NCI-H774 (cell line): ENCODE measurements around the gene FAM3C.
"Not testable (repeated sequence)": the region's sequence is repeated elsewhere in the genome, so short reads cannot be mapped to it uniquely, and the experiment has no call there.

Experiments
- DNase-seq: peaks from one replicate; lab custom pipeline; 2025; lab: John Stamatoyannopoulos, UW

FAM3C gene, protein sequence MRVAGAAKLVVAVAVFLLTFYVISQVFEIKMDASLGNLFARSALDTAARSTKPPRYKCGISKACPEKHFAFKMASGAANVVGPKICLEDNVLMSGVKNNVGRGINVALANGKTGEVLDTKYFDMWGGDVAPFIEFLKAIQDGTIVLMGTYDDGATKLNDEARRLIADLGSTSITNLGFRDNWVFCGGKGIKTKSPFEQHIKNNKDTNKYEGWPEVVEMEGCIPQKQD

DNA sequence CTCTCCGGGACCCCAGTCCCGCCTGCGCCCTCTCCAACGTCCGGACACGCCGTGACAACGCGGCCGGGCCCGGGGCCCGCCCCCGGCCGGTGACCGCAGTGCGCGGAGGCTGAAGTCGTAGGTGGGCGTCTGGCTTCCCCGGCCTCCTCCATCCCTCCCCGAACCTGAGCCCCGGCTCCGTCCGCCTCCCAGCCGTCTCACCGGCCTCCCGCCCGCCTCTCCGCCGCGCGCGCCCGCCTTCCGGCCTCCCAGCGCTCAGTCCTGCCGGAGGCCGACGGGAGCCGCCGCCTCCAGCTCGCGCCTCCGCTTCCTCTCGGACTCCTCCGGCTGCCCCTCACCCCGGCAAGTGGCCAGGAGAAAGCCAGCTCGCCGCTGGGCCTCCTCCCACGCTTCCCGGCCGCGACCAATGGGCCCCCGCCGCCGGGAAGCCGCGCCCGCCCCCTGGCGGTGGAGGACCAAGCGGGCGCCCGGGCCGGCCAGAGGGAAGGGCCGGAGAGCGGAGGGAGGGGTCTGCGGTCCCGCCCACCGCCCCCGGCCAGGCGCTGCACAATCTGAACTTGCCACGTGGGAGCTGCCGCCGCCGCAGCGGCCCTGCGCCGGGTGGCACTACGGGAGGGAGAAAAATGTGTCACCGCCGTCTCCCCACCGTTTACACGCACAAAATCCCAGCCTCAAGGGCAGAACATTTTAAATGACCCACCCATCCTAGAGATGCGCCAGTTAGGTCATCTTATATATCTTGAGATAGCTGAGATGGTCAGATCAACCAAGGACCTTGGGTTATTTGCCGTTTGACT is at the start of gene FAM3C:
Gene FAM3C, minus strand, starts transcription at position 348 of the 797 bp plus-strand sequence. CDS start 13,339 bp downstream, outside the sequence.
- peak; percentile 91 for DNase-seq

DNA sequence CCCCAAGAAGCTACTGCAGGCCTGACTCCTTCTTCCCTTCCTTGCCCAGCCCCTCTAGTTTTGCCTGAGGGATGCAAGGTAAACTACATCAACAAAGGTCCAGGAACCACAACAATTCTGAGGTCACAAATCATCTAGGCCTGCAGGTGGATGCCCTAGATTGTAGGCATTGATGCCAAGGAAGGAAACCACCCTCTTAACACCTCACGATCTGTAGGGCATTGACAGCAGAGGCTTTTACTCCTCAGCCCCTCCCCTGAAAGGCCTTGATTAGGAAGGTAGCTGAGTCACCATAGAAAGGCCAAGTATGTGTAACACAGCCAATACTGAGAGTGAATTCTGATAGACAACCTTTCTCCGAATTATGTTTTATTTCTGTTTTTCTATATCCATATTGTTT is 46.7 kb upstream of the FAM3C start:
- DNase-seq = no peak

DNA sequence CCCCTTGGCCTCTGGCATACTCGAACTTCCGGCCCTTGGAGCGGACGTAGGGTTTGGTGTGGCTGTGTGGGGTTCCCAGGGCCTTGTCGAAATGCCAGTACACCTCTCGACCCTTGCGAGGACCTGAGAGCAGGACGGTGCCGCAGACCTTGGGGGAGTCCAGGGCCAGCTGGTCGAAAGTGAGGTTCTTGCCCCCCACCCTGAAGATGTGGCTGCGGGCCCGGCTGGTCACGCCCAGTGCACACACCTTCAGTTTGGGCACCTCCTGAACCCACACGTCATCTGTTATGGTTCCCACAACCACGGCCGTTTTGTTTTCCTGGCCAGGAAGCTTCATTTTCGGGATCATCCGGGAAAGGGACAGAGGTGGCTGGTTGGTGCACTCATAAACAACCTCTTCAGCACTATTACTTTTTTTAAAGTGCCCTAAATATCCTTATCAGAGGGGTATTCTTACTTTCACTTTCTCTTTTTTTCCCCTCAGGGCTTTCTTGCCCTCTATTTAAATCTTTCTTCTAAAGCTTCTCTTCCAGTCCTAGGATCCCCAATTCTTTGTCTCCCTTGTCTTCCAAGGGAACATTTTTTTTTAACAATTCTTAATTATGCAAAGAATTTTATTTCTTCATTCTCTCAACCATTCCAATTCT is 44.9 kb upstream of the FAM3C start:
- no peak for DNase-seq

DNA sequence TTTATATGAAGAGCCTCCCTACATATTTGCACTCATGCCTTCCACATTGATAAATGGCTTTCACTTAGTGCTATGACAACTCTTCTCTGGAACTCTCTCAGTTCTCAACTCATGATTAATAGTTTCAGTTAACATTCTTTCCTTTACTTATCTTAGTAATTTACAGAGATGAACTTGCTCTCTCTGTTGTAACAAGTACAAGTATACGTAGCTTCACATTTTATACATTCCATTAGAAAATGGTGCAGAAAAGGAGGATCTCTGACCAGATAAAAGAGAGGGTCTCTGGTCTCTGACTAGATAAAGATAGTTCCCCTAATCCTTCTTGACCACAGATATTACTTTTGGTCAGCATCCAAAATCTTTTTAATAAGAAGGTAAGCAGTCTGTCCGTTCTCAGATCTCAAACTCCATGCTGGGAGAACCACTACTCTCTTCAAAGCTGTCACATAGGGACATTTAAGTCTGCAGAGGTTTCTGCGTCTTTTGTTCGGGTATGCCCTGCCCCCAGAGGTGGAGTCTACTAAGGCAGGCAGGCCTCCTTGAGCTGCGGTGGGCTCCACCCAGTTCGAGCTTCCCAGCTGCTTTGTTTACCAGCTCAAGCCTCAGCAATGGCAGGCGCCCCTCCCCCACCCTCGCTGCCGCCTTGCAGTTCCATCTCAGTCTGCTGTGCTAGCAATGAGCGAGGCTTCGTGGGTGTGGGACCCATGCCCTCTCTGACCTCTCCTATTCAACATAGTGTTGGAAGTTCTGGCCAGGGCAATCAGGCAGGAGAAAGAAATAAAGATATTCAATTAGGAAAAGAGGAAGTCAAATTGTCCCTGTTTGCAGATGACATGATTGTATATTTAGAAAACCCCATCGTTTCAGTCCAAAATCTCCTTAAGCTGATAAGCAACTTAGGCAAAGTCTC is 42.2 kb upstream of the FAM3C start:
- DNase-seq = peak; percentile 26

DNA sequence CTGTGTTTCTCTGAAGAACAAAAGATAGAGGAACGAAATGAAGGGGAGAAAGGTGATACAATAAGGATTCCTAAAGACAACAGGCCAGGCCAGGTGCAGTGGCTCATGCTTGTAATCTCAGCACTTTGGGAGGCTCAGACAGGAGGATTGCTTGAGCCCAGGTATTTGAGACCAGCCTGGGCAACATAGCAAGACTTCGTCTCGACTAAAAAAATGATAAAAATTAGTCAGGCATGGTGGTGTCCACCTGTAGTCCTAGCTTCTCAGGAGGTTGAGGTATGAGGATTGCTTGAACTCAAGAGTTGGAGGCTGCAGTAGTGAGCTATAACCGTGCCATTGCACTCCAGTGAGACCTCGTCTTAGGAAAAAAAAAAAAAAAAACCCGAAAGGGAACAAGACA is 41.4 kb upstream of the FAM3C start:
- no peak for DNase-seq

DNA sequence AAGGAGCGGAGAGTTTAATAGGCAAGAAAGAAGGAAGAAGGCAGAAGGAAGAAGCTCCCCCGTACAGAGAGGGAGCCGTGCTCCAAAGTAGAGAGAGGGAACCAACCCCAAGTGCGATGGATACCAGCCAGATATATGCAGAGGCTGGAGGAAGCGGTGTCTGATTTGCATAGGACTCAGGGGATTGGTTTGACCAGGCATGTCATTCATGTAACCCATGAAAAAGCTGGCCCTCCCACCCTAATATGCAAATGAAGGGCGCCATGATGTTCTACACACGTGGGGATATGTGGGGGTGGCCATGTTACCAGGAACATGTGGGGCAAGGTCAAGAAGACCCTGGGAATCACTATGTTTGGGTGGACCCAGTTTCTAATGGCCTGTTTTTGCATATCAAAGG is 40.6 kb upstream of the FAM3C start:
- no peak for DNase-seq

DNA sequence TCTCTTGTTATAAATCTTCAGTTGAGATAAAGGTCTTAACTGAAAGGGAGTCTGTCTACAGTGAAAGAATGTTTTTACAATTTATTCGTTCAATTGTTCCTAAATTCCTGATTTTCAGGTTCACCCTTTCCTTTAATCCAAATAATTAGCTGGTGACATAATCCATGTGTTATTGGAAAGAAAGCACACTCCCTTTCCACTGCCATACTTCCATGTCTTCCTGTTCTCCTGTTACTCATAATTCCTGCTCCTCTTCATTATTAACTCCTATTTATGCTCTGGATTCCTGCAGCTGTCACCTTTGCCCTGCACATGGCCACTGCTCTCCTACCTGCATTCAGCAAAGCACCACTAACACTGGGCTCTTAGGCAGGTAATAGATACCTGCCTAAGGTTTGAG is 40.0 kb upstream of the FAM3C start:
- DNase-seq = no peak

DNA sequence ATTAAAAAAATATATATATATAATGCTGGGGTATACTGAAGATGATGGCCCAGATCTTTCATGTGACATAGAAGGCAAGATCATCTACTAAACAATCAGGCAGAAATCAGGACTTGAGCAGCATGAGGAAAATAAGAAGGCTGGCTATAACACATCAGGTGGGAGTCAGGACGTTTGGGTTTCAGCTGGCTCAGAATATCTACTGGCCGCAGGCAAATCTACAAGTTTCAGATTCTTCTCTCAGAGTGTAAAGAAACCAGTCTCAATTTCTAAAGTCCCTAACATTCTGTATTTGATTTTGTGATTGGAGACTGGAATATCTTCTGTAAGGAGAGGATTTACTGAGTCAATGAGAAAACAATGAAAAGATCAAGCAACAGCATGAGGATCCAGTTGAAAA is 37.7 kb upstream of the FAM3C start:
- DNase-seq = no peak

DNA sequence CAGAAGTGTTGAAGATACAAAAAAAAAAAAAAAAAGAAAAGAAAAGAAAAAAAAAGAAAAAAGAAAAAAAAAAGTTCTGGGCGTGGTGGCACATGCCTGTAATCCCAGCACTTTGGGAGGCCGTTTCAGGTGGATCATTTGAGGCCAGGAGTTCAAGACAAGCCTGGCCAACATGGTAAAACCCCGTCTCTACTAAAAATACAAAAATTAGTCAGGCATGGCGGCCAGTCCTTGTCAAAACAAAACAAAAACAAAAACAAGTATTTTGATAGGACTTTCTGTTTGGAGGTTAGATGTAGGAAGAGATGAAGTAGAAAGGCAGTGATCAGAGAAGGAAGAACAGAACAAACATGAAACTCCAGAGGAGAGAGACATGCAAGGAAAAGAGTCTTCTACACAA is 36.4 kb upstream of the FAM3C start:
- not testable (repeated sequence) for DNase-seq

DNA sequence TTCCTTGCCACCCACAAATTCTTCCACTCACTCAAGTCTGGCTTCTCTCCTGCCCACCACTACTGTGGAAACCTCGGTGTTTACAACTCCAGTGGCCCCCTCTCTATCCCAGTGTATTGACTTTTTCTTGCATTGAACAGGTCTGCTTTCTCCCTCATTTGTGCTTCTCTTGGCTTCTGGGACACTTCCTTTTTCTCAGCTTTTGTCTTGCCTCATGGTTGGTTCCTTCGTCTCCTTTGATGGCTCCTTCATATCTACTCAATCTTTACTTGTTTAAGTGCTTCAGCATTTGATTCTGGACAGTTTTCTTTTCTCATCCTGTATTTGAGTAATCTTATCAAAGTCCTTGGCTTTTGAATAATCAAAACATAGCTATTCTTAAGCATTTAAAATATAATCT is 35.9 kb upstream of the FAM3C start:
- no peak for DNase-seq

DNA sequence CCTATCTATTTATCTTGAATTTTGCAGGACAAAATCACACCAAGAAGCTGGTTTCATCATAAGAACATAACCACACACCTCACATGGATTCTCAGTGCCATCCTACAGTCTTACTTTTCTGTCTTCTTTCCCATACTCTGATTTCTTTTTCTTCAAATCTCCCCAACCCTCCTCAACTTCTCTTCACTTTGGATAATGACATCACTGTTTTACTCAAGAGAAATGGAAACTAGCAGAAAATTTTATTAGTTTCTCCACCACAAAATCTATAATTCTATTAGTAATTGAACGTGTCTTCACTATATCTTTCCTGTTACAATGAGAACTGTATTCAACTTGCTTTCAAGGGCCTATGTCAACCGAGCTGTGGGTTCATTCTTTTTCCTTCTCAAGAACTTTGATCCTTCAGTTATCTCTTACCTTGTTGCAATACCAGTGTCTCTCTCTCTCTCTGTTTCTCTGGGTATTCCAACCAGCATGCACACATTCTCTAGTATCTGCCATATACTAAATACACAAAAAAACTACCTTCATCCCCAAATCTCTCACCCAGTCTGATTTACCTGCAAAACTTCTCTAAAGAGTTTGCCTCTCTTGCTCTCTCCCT is 35.4 kb upstream of the FAM3C start:
- no peak for DNase-seq

DNA sequence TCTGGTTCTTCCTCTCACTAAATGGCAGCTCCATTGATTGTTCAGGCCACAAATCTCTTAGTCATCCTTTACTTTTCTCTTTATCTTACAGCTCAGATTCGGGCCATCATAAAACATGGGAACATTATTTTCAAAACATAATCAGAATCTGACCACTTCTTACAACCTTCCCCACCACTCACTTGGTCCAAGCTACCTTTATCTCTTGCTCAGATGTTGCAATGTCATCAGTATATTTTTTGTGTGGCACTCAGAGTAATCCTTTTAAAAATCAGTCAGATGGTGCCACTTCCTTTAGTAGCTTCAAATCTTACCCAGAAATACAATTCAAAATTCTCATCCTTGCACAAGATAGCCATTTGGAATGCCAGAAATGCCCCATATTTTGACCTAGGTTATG is 34.5 kb upstream of the FAM3C start:
- DNase-seq = no peak

DNA sequence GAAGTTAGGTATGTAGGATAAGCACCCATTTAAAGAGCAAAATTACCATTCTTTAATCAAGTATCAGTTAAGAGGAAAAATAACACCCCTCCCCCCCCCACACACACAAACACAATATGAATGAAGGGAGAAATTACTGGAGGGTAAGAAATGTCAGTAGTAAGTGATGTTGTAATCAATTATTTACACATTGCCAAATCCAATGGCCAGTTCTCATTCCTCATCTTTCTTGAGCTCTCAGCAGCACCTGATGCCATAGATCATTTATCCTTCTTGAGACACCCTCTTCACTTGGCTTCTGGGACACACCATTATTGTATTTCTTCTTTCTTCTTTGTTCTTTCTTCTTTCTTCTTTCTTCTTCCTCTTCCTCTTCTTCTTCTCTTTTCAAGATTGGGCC is 33.7 kb upstream of the FAM3C start:
- no peak for DNase-seq

DNA sequence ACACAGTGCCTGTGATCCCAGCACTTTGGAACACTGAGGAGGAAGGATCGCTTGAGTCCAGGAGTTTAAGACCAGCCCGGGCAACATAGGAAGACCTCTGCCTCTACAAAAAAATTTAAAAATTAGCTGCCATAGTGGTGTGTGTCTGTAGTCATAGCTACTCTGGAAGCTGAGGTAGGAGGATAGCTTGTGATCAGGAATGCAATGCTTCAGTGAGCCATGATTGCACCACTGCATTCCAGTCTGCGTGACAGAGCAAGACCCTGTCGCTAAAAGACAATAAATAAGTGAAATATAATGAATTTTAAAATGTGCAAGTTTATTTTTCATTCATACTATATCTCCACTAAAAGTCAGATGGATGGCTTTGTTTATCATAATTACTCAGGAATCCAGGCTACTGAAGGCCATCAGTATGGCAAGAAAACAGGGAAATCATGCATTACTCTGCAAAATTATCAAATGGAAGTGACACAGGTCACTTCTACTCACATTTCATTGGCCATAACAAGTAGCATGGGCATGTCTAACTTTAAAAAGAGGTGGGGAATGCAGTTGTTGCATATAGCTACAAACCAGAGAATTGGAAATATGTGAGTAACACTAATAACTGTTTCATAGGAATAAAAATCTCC is 32.9 kb upstream of the FAM3C start:
- DNase-seq = no peak

DNA sequence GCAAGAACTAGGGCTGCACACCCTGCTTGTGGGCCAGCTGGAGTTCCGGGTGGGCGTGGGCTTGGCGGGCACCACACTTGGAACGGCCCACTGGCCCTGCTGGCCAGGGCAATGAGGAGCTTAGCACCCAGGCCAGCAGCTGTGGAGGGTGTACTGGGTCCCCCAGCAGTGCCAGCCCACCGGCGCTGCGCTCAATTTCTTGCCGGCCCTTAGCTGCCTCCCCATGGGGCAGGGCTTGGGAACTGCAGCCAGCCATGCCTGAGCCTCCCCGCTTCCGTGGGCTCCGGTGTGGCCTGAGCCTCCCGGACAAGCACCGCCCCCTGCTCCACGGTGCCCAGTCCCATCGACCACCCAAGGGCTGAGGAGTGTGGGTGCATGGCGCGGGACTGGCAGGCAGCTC is 25.6 kb upstream of the FAM3C start:
- not testable (repeated sequence) for DNase-seq

DNA sequence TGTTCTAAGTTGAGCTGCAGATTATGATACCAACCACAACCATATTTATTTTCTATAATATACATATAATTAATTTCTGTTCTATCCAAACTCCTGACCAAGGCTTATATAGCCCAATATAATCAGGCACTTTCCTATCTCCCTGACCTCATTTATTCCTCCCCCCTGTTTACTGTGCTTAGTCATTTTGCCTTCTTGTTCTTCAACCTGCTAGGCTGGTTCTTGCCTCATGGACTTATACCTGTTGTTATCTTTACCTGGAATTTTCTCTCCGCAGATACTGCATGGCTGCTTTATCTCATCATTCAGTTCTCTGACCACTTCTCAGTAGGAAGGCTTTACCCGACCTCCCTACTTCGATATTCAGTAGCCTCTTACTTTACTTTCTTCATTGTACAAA is 24.9 kb upstream of the FAM3C start:
- no peak for DNase-seq

DNA sequence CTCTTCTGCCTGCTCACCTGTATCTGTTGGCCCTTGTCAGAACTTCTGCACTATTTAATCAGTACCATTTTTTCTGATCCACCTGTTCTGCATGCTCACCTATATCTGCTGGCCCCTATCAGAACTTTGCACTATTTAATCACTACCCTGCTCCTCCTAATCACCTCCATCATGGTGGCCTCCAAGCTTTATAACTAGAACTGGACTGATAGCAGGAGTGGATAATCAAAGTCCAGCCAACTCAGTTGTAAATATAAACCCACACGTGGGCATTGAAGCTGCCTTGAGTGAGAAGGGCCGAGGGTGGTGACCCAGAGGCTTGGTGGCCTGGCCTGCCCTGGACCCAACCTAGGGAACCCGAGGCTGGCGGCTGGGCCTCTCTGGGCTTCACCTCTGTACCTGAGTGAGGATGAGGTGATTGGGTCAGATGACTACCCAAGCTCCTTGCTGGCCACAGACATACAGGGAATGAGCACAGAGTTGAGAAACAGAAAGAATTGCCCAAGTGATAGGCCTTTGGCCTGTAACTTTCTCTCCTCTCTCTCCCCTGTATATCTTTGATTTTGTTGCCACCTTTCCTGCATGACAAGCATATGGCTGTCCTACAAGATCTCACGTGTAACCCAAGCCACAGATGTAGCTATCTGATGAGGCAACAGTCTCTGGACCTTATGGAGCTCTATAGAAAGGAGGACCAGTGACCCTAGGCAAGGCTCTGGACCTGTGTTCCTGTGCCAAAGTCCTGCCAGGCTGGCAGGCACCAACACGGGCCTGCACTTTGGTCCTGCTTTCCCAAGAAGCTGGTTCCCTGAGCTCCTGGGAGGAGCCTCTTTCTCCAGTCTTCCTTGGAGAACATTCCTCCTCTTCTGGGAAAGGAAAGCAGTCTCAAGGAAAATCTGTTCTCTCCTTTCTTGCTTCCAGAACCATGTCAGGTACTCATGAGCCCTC is 23.4 kb upstream of the FAM3C start:
- DNase-seq = no peak

DNA sequence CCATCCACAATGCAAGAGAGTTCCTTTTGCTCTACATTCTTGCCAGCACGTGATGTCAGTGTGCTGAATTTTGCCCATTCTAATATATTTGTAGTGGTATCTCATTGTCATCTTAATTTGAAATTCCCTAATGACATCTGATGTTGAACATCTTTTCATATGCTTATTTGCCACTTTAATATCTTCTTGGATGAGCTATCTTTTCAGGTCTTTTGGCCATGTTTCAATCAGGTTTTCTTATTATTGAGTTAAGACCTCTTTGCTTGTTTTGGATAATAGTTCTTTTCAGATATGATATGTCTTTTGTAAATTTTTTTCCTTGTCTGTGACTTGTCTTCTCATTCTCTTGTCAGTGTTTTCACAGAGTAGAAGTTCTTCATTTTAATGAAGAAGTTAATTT is 20.4 kb upstream of the FAM3C start:
- no peak for DNase-seq

DNA sequence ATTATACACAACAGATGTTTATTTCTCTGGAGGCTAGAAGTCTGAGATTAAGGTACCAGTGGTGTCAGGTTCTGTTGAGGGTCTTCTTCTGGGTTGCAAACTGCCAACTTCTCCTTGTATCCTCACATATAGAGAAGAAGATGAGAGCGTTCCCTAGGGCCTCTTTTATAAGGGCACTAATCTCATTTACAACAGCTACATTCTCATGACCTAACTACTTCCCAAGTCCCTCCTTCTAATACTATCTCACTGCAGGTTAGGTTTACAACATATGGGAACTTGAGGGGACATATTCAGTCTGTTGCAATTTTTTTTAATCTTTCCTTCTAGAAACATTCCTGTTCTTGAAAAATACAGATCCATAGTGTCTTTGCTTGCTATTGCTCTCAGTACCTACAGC is 18.3 kb upstream of the FAM3C start:
- DNase-seq = no peak

DNA sequence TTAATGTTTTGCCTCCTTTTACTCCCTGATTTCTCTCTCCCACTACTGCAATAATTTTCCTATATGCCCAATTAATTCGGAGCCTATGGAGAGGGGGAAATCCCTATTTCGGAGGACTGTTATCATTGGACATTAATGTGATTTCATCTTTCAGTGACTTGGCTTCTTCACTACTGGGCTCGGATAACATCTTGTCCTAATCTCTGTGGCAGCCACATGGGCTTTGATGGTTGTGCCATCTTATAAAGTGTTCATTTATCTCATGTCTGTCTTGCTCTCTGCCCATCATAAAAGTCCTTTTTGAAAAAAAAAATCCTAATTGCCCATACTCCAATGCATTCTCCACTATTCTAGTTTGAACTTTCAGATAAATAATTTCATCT is 15.5 kb upstream of the FAM3C start:
- no peak for DNase-seq
